Glutamatergic neuron (in vitro differentiated cells): ENCODE measurements around the gene KIRREL3. TPM values are rescaled to one million over a fixed set of nuclear protein-coding genes. Genes with fewer than 3 reads are reported as not detected.

Source experiments
- DNase-seq: peaks from one replicate; pipeline ENCODE4 v3.0.0; 2022
- H3K27ac Mint-ChIP-seq: one replicate; pipeline ENCODE4 v1.8.0; 2020; ENCODE audit warnings: mild to moderate bottlenecking, mixed read lengths, inconsistent platforms; ENCODE audit not compliant: unreplicated experiment
- H3K27me3 Mint-ChIP-seq: one replicate; pipeline ENCODE4 v1.8.0; 2020; ENCODE audit warnings: mild to moderate bottlenecking, moderate library complexity, mixed read lengths, inconsistent platforms; ENCODE audit not compliant: unreplicated experiment
- H3K36me3 Mint-ChIP-seq: one replicate; pipeline ENCODE4 v1.8.0; 2020; ENCODE audit warnings: mild to moderate bottlenecking, mixed read lengths, inconsistent platforms; ENCODE audit not compliant: unreplicated experiment
- H3K4me1 Mint-ChIP-seq: one replicate; pipeline ENCODE4 v1.8.0; 2020; ENCODE audit warnings: mild to moderate bottlenecking, low read depth, mixed read lengths, inconsistent platforms; ENCODE audit not compliant: unreplicated experiment
- H3K4me3 Mint-ChIP-seq: one replicate; pipeline ENCODE4 v1.8.0; 2020; ENCODE audit warnings: mild to moderate bottlenecking, mixed read lengths, inconsistent platforms; ENCODE audit not compliant: unreplicated experiment
- H3K9me3 Mint-ChIP-seq: one replicate; pipeline ENCODE4 v1.8.0; 2020; ENCODE audit warnings: mild to moderate bottlenecking, moderate library complexity, mixed read lengths, inconsistent platforms; ENCODE audit not compliant: unreplicated experiment
- CTCF ChIP-seq: fragments of 200-600 bp; sonication (generic); IDR thresholded peaks from one replicate; pipeline ENCODE4 v1.5.0; 2021; ENCODE audit not compliant: partially characterized antibody, unreplicated experiment
- total RNA-seq: library from RNA; stranded (reverse); fragmentation: NEBNext Ultra II Directional; extraction: Animal tissue kit (Norgen Biotek cat#: 25700); gene quantifications from one replicate; pipeline ENCODE4 v1.2.1, GENCODE V29; 2021; ENCODE audit not compliant: unreplicated experiment

The KIRREL3 gene
- total RNA-seq, 1 donor from 2014 or later = 25.3 TPM

- peaks cover 10% of the 10 kb centered on the region for H3K9me3 Mint-ChIP-seq
- H3K4me1 Mint-ChIP-seq = peaks cover 13% of the 10 kb centered on the region
These were observed 492.9 kb downstream of the KIRREL3 start for GRCh38 chr11:126507646-126508045.

GRCh38 chr11:126506789-126507188 lies 493.8 kb downstream of the KIRREL3 start:
- H3K27me3 Mint-ChIP-seq = peaks cover 5% of the 10 kb centered on the region
- peaks cover 8% of the 10 kb centered on the region for H3K36me3 Mint-ChIP-seq
- DNase-seq = no peak

More at GRCh38 chr11:126507646-126508045, 492.9 kb downstream of the KIRREL3 start:
- no peak for DNase-seq
- Mint-ChIP-seq H3K36me3 (peaks cover 8% of the 10 kb centered on the region), H3K4me3 (no peak overlapping the region), H3K27me3 (peaks cover 5% of the 10 kb centered on the region), H3K27ac (no peak overlapping the region)
- TF ChIP-seq CTCF = no peak

GRCh38 chr11:126502982-126503381 lies 497.6 kb downstream of the KIRREL3 start:
- DNase-seq = no peak
- Mint-ChIP-seq H3K4me1 (peaks cover 28% of the 10 kb centered on the region), H3K9me3 (peaks cover 3% of the 10 kb centered on the region), H3K36me3 (peaks cover 8% of the 10 kb centered on the region), H3K27me3 (peaks cover 3% of the 10 kb centered on the region), H3K4me3 (peak overlapping the region; percentile 18), H3K27ac (no peak overlapping the region)
- TF ChIP-seq CTCF = no peak

More at GRCh38 chr11:126506789-126507188, 493.8 kb downstream of the KIRREL3 start:
- no peak for TF ChIP-seq CTCF
- no peak overlapping the region for H3K4me3 Mint-ChIP-seq
- H3K4me1 Mint-ChIP-seq = peaks cover 21% of the 10 kb centered on the region
- peaks cover 8% of the 10 kb centered on the region for H3K9me3 Mint-ChIP-seq
- H3K27ac Mint-ChIP-seq = no peak overlapping the region

GRCh38 chr11:126502159-126502558 lies 498.4 kb downstream of the KIRREL3 start:
- TF ChIP-seq CTCF = no peak
- Mint-ChIP-seq H3K27me3 (peaks cover 3% of the 10 kb centered on the region), H3K4me1 (peaks cover 31% of the 10 kb centered on the region), H3K4me3 (no peak overlapping the region), H3K36me3 (peaks cover 8% of the 10 kb centered on the region), H3K9me3 (no peaks in the 10 kb centered on the region), H3K27ac (no peak overlapping the region)
- no peak for DNase-seq

- H3K9me3 Mint-ChIP-seq = no peaks in the 10 kb centered on the region
- no peak for TF ChIP-seq CTCF
- H3K27me3 Mint-ChIP-seq = peaks cover 3% of the 10 kb centered on the region
- no peak overlapping the region for H3K27ac Mint-ChIP-seq
- DNase-seq = no peak
- peaks cover 8% of the 10 kb centered on the region for H3K36me3 Mint-ChIP-seq
- peaks cover 34% of the 10 kb centered on the region for H3K4me1 Mint-ChIP-seq
- H3K4me3 Mint-ChIP-seq = no peak overlapping the region
These were observed 498.9 kb downstream of the KIRREL3 start for GRCh38 chr11:126501641-126502040.
